AG04450 (cell line): Measurements from ENCODE around the gene CYBC1. TPM values are rescaled to one million over a fixed set of nuclear protein-coding genes. Genes with fewer than 3 reads are reported as not detected.

Experiments used
- CTCF ChIA-PET: fragments of 300-600, 350-600 bp; formaldehyde crosslinking; extraction: SDS; loops from one replicate; lab custom pipeline; 2022; ENCODE audit warnings: antibody characterized with exemption, inconsistent platforms; lab: Charles Lee
- POLR2A ChIA-PET: fragments of 350-600 bp; formaldehyde crosslinking; extraction: SDS; loops from one replicate; lab custom pipeline; 2021; ENCODE audit warnings: antibody characterized with exemption, inconsistent platforms; lab: Yijun Ruan, JAX
- DNase-seq: peaks from one replicate; pipeline ENCODE4 v3.0.0-alpha.2; 2011; ENCODE audit warnings: low read depth, low spot score
- H3K27ac ChIP-seq: one replicate; pipeline ENCODE4 v1.5.1; 2012; ENCODE audit warnings: low read depth, low read length, control low read depth
- H3K27me3 ChIP-seq: one replicate; pipeline ENCODE4 v1.6.0; 2012; ENCODE audit warnings: low read length; ENCODE audit not compliant: control insufficient read depth, insufficient read depth
- H3K4me3 ChIP-seq: 2 replicates; pipeline ENCODE4 v1.5.1; 2011; ENCODE audit warnings: mild to moderate bottlenecking, low read depth, low read length, control low read depth
- H3K9me3 ChIP-seq: 2 replicates; pipeline ENCODE4 v1.5.1; 2012; ENCODE audit warnings: low read length; ENCODE audit not compliant: control insufficient read depth, insufficient read depth
- polyA plus RNA-seq: library from polyadenylated mRNA; depleted of rRNA; stranded (reverse); fragments of >200 nt; gene quantifications from 2 replicates; pipeline ENCODE4 v1.2.3, GENCODE V29; 2011
- TF ChIP-seq, protein P1 (sequence below): IDR thresholded peaks from 2 replicates; pipeline ENCODE4 v1.5.1; 2011; ENCODE audit warnings: low read depth, low read length, control low read depth, inconsistent platforms

Gene CYBC1
- polyA plus RNA-seq, 1 experiment: 82.6 TPM

DNA sequence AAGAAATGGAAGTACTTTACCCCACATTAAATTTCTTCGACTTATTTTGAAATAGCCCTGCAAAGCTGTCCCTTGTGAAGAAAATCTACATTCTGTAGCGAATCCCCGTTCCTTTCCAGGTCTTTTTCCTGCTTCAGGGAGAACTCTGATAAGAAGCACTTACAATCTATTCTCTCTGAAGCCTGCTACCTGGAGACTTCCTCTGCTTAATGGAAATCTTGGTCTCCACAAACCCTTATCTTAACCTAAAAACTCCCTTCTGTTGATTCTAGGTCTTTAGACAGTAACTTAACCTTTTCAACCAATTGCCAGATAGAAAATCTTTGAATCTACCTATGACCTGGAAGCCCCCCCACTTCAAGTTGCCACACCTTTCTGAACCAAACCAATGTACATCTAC lies 1.6 kb upstream of the CYBC1 start:
- TF ChIP-seq, protein P1, sequence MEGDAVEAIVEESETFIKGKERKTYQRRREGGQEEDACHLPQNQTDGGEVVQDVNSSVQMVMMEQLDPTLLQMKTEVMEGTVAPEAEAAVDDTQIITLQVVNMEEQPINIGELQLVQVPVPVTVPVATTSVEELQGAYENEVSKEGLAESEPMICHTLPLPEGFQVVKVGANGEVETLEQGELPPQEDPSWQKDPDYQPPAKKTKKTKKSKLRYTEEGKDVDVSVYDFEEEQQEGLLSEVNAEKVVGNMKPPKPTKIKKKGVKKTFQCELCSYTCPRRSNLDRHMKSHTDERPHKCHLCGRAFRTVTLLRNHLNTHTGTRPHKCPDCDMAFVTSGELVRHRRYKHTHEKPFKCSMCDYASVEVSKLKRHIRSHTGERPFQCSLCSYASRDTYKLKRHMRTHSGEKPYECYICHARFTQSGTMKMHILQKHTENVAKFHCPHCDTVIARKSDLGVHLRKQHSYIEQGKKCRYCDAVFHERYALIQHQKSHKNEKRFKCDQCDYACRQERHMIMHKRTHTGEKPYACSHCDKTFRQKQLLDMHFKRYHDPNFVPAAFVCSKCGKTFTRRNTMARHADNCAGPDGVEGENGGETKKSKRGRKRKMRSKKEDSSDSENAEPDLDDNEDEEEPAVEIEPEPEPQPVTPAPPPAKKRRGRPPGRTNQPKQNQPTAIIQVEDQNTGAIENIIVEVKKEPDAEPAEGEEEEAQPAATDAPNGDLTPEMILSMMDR: no peak
- CTCF ChIA-PET: no interaction called here
- Histone ChIP-seq H3K27ac (no peak overlapping the region), H3K4me3 (no peak overlapping the region), H3K27me3 (no peaks in the 10 kb centered on the region), H3K9me3 (peaks cover 13% of the 10 kb centered on the region; the same call in 1 of the 2 replicates)
- POLR2A ChIA-PET: no interaction called here
- no peak for DNase-seq

DNA sequence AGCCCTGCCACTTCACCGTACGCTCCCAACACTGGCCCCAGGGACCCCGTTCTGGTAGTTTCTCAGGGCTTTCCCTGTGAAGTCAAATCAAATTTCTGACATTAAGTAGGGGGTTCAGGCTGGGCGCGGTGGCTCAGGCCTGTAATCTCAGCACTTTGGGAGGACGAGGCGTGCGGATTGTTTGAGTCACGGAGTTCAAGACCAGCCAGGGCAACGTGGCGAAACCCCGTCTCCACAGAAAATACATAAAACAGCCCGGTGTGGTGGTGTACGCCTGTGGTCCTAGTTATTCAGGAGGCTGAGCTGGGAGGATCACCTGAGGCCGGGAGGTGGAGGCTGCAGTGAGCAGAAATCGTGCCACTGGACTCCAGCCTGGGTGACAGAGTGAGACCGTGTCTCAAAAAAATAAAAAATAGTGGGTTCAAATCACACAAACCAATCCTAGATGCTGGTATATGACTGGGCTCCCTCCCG lies 632 bp downstream of the CYBC1 start:
- TF ChIP-seq, protein P1: no peak
- Histone ChIP-seq H3K27me3 (no peaks in the 10 kb centered on the region), H3K9me3 (peaks cover 13% of the 10 kb centered on the region; the same call in 1 of the 2 replicates), H3K4me3 (peak overlapping the region; percentile 89), H3K27ac (peak overlapping the region; percentile 39)
- no peak for DNase-seq
- CTCF ChIA-PET: no interaction called here
- POLR2A ChIA-PET: no interaction called here

DNA sequence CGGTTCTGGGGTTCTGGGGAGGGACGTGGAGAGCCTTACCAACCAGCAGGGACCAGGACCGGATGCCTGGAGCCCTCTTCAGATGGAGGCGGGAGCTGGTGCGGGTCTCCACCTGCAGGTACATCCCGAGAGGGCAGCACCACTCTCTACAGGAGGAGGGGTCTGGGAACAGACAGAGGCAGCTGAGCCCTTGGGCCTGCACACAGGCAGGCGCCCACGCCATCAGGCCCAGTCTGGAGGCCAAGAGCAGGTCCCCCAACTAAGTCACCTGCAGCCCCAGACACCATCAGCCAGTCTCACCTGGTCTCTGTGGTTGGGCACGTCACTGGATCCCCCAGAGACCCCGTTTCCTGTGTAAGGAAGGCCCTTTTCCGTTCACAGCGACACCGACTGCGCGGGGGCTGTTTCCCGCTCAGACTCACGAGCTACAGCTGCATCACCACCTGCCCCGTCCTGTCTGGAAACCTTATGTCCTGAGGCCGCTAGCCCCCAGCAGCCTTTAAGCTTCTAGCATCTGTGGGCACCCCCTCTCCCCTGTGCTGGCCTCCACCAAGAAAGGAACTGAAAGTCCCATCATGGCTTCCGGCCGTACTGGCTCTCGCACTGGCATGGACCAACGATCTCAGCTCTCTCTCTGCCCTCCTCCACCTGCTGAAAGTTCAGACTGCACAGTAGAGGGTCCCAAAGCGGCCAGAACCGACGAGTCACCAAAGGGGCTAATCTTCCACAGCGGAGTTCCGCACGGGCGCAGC lies 1.2 kb downstream of the CYBC1 start:
- ChIA-PET CTCF (no interaction called here), POLR2A (no interaction called here)
- peak overlapping the region; percentile 89 for H3K4me3 ChIP-seq
- peaks cover 13% of the 10 kb centered on the region; the same call in 1 of the 2 replicates for H3K9me3 ChIP-seq
- no peak for DNase-seq
- no peaks in the 10 kb centered on the region for H3K27me3 ChIP-seq
- no peak overlapping the region for H3K27ac ChIP-seq
- TF ChIP-seq, protein P1: no peak

DNA sequence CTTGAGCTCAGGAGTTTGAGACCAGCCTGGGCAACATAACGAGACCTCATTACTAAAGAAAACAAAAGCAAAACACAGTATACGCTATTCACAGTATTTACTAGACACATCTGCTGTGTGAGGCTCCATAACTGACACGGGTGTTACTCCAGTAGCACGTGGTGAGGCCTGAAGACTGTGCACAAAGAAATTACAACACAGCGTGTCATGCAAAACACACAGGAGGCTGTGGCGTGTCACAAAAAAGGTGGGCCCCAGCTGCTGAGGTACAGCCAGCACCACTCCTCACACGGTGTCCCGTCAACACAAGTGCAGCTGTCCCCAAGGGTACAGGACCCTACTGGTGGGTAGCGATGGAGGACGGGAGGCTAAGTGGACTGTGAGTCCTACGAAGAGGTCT lies 2.7 kb downstream of the CYBC1 start:
- H3K9me3 ChIP-seq: peaks cover 5% of the 10 kb centered on the region; the same call in 1 of the 2 replicates
- no peak for DNase-seq
- TF ChIP-seq, protein P1: no peak
- no peak overlapping the region for H3K27ac ChIP-seq
- H3K27me3 ChIP-seq: no peaks in the 10 kb centered on the region
- no peak overlapping the region for H3K4me3 ChIP-seq
- CTCF ChIA-PET: interaction anchor here (0.6 kb wide), 1 partner anchor 23 kb away, joined by 3 read pairs; no protein-coding TSS in a partner anchor
- POLR2A ChIA-PET: no interaction called here

DNA sequence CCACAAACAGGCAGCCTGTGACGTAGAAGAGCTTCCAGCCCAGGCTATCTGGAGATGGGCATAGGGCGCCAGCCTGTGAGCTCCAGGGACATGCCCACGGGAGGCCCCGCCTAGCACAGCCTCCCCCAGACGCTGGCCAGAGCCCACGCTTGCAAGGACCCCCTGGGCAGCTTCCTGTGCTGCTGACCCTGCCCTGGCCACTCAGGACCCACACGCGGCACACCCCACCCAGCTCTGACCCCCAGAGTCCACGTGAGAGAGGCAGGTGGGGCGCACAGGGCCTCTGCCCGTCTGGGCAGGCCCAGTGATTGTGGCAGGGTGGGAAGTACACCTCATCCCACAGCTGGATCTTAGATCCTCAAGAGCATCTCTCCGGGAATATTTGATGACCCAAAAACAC lies 3.9 kb downstream of the CYBC1 start:
- Histone ChIP-seq H3K4me3 (no peak overlapping the region), H3K9me3 (peaks cover 5% of the 10 kb centered on the region; the same call in 1 of the 2 replicates), H3K27me3 (no peaks in the 10 kb centered on the region), H3K27ac (no peak overlapping the region)
- ChIA-PET POLR2A (no interaction called here), CTCF (interaction anchor here (0.9 kb wide), 1 partner anchor 76 kb away, joined by 4 read pairs; no protein-coding TSS in a partner anchor)
- DNase-seq: no peak
- TF ChIP-seq, protein P1: no peak
